OCI-LY7 (cell line): Measurements from ENCODE around the gene TNFRSF9. TPM values are rescaled to one million over a fixed set of nuclear protein-coding genes. Genes with fewer than 3 reads are reported as not detected.

Experiments used
- BruUV-seq: library from RNA; stranded (reverse); fragments of 400-500 nt; replicated peaks from 2 replicates; lab custom pipeline; 2021; lab: Mats Ljungman, UMichigan
- CTCF ChIA-PET: fragments of 300-600 bp; sonication (Branson Sonifier 250); formaldehyde crosslinking; loops from one replicate; lab custom pipeline; 2022; ENCODE audit warnings: antibody characterized with exemption; ENCODE audit not compliant: unreplicated experiment; lab: Charles Lee
- POLR2A ChIA-PET: fragments of 300-600 bp; sonication (Branson Sonifier 250); formaldehyde crosslinking; loops from one replicate; lab custom pipeline; 2022; ENCODE audit warnings: antibody characterized with exemption; lab: Charles Lee
- DNase-seq: peaks from one replicate; pipeline ENCODE4 v3.0.0-alpha.2; 2015; ENCODE audit warnings: low spot score
- H2AFZ ChIP-seq: fragments of 200-600 bp; sonication (generic), shearing (Covaris generic); 2 replicates; pipeline ENCODE4 v1.6.1; 2014; ENCODE audit warnings: mild to moderate bottlenecking, antibody characterized with exemption, low read length, moderate library complexity
- H3K27ac ChIP-seq: fragments of 200-600 bp; sonication (generic); 2 replicates; pipeline ENCODE4 v1.5.1; 2014; ENCODE audit warnings: mixed run types, low read depth, mild to moderate bottlenecking, moderate library complexity, low read length, inconsistent platforms; ENCODE audit not compliant: poor library complexity, severe bottlenecking
- H3K36me3 ChIP-seq: fragments of 200-600 bp; sonication (generic); 2 replicates; pipeline ENCODE4 v1.6.1; 2014; ENCODE audit warnings: mild to moderate bottlenecking, antibody characterized with exemption, low read length, moderate library complexity, mixed read lengths; ENCODE audit not compliant: insufficient read depth
- H3K4me1 ChIP-seq: fragments of 200-600 bp; sonication (generic); 2 replicates; pipeline ENCODE4 v1.5.1; 2014; ENCODE audit warnings: mild to moderate bottlenecking, low read length; ENCODE audit not compliant: insufficient read depth, poor library complexity, severe bottlenecking
- H3K4me2 ChIP-seq: fragments of 200-600 bp; sonication (generic); 2 replicates; pipeline ENCODE4 v1.6.1; 2014; ENCODE audit warnings: mild to moderate bottlenecking, low read length
- H3K4me3 ChIP-seq: fragments of 200-600 bp; sonication (generic); 2 replicates; pipeline ENCODE4 v1.5.1; 2014; ENCODE audit warnings: mild to moderate bottlenecking, low read depth, low read length; ENCODE audit not compliant: poor library complexity, severe bottlenecking
- H3K79me2 ChIP-seq: fragments of 200-600 bp; sonication (generic); 2 replicates; pipeline ENCODE4 v1.6.1; 2016; ENCODE audit warnings: low read depth, mild to moderate bottlenecking, low read length, moderate library complexity, mixed read lengths; ENCODE audit not compliant: insufficient read depth
- H3K9me2 ChIP-seq: fragments of 200-600 bp; sonication (generic); 2 replicates; pipeline ENCODE4 v1.6.1; 2016; ENCODE audit warnings: mild to moderate bottlenecking, low read length, mixed read lengths; ENCODE audit not compliant: insufficient read depth
- H3K9me3 ChIP-seq: fragments of 200-600 bp; sonication (generic); 2 replicates; pipeline ENCODE4 v1.6.1; 2014; ENCODE audit warnings: mild to moderate bottlenecking, mixed run types, low read length, mixed read lengths
- H4K20me1 ChIP-seq: fragments of 200-600 bp; sonication (generic); 2 replicates; pipeline ENCODE4 v1.6.1; 2014; ENCODE audit warnings: mild to moderate bottlenecking, antibody characterized with exemption, low read length, moderate library complexity, mixed read lengths; ENCODE audit not compliant: insufficient read depth
- CTCF ChIP-seq: fragments of 200-600 bp; sonication (generic); conservative IDR thresholded peaks from 2 replicates; pipeline ENCODE4 v1.5.1; 2014; ENCODE audit warnings: mild to moderate bottlenecking, antibody characterized with exemption, low read length, moderate library complexity, mixed read lengths
- EZH2phosphoT487 ChIP-seq: fragments of 200-600 bp; sonication (generic); IDR thresholded peaks from 2 replicates; pipeline ENCODE4 v1.6.1; 2018; ENCODE audit warnings: low read depth, borderline replicate concordance, mild to moderate bottlenecking, mixed run types, antibody characterized with exemption, low read length, moderate library complexity, mixed read lengths
- intact Hi-C: fragments of 100-400 bp; cut with micrococcal nuclease; formaldehyde crosslinking; loops from one replicate; pipeline ENCODE4 v1.10.0; 2022; ENCODE audit not compliant: unreplicated experiment
- total RNA-seq, 2 experiments: library from RNA; depleted of rRNA in 1 of 2; stranded (reverse); fragments of >200 nt in 1 of 2; shearing (Covaris generic) in 1 of 2; gene quantifications; 2 replicates each; pipeline ENCODE4 v1.2.3, GENCODE V29; 2014 to 2022

The TNFRSF9 gene
- total RNA-seq, 2 experiments from 2014 or later: not detected

- H3K4me1 ChIP-seq: peaks cover 26% of the 10 kb centered on the region
- no peaks in the 10 kb centered on the region for H3K9me3 ChIP-seq
- peak overlapping the region; percentile 83 for H3K4me2 ChIP-seq
- H3K79me2 ChIP-seq: peaks cover 33% of the 10 kb centered on the region
- POLR2A ChIA-PET: interaction anchor here (0.5 to 0.6 kb wide), 2 partner anchors 287 to 1182 kb away, joined by 4 to 6 read pairs; no protein-coding TSS in a partner anchor
- no peak for TF ChIP-seq CTCF
- no peak for TF ChIP-seq EZH2phosphoT487
- H2AFZ ChIP-seq: peak overlapping the region; percentile 81; the same call in 1 of the 2 replicates
- peak overlapping the region; percentile 84 for H3K4me3 ChIP-seq
- H3K9me2 ChIP-seq: no peaks in the 10 kb centered on the region
- intact Hi-C loops: loop anchor here (5.0 kb wide), 1 partner anchor 188 kb away; the partner anchor contains the start of gene VAMP3
- BruUV-seq: no TSS peak
- no peak for DNase-seq
- no peaks in the 10 kb centered on the region; the same call in 1 of the 2 replicates for H4K20me1 ChIP-seq
- peaks cover 25% of the 10 kb centered on the region for H3K36me3 ChIP-seq
- no peak overlapping the region for H3K27ac ChIP-seq
- CTCF ChIA-PET: no interaction called here
Measured at GRCh38 chr1:7960165-7960564, 19.5 kb upstream of the TNFRSF9 start.

GRCh38 chr1:7956218-7957032, 15.8 kb upstream of the TNFRSF9 start:
- H4K20me1 ChIP-seq: no peaks in the 10 kb centered on the region
- H3K27ac ChIP-seq: no peak overlapping the region
- no peak for DNase-seq
- H3K9me2 ChIP-seq: no peaks in the 10 kb centered on the region
- no peak overlapping the region for H3K4me3 ChIP-seq
- intact Hi-C loops: no loop called here
- CTCF ChIA-PET: no interaction called here
- H3K36me3 ChIP-seq: no peaks in the 10 kb centered on the region
- H3K79me2 ChIP-seq: peaks cover 5% of the 10 kb centered on the region; the same call in 1 of the 2 replicates
- H3K9me3 ChIP-seq: no peaks in the 10 kb centered on the region
- POLR2A ChIA-PET: interaction anchor here (0.5 to 0.7 kb wide), 2 partner anchors 11 to 169 kb away, joined by 3 read pairs; no protein-coding TSS in a partner anchor
- BruUV-seq: no TSS peak
- TF ChIP-seq CTCF: no peak
- TF ChIP-seq EZH2phosphoT487: no peak
- H3K4me2 ChIP-seq: no peak overlapping the region
- H2AFZ ChIP-seq: no peak overlapping the region
- H3K4me1 ChIP-seq: peaks cover 6% of the 10 kb centered on the region

DNA sequence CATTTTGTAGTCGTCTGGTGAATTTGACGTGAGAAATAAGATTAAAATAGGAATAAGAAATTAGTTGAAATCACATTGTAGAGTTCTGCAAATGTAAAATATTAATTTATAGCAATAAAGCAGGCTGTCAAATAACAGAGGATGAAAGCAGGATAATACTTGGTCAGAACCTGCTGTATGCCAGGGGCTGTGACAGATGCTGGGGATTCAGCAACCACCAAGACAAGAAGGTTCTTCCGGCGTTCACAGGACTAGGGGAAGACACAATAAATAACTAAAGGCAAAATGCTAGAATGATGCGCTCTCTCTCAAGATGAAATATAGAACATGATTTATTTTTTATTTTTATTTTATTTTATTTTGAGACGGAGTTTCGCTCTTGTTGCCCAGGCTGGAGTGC, 14.0 kb upstream of the TNFRSF9 start:
- intact Hi-C loops: no loop called here
- Histone ChIP-seq H3K4me3 (peak overlapping the region; percentile 70), H4K20me1 (no peaks in the 10 kb centered on the region), H2AFZ (peak overlapping the region; percentile 82), H3K36me3 (no peaks in the 10 kb centered on the region), H3K4me1 (no peaks in the 10 kb centered on the region), H3K4me2 (peak overlapping the region; percentile 81), H3K9me3 (no peaks in the 10 kb centered on the region), H3K9me2 (no peaks in the 10 kb centered on the region), H3K79me2 (no peaks in the 10 kb centered on the region), H3K27ac (peak overlapping the region; percentile 31)
- no peak for DNase-seq
- ChIA-PET CTCF (no interaction called here), POLR2A (no interaction called here)
- TSS peak; percentile 93 for BruUV-seq
- TF ChIP-seq EZH2phosphoT487: no peak
- TF ChIP-seq CTCF: no peak
